Stimulated activated CD8-positive, alpha-beta memory T cell treated with anti-CD3 and anti-CD28 coated beads, Interleukin-15, amount 100 ng/mL, for 4 hours (primary cell): ENCODE results near the gene MCMBP.
"Not testable (repeated sequence)": the region's sequence is repeated elsewhere in the genome, so short reads cannot be mapped to it uniquely, and the experiment has no call there.

Experiments used
- DNase-seq, 2 donors: peaks; one replicate each; pipeline ENCODE4 v3.0.0-alpha.2; 2020; ENCODE audit warnings: low read depth in 2 of 2

Gene MCMBP

DNA sequence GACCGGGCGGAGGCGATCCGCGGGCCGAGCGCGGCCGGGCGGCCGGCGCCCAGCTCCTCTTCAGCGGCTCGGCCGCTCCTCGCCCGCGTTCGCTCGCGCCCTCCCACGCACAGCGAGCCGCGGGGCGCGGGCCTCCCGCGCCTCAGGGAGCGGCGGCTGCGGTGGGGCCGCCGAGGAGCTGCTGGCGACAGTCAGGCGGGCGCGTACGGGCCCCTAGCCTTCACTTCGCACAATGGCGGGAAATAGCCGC, at the start of gene MCMBP:
Gene MCMBP (minus strand): TSS at position 234 of the 250 bp plus-strand sequence. CDS start 259 bp downstream, outside the sequence.
- no peak for DNase-seq

- DNase-seq: no peak
Measured at GRCh38 chr10:119919826-119920225, 47.2 kb upstream of the MCMBP start.

- no peak for DNase-seq
Measured at GRCh38 chr10:119919271-119919670, 46.6 kb upstream of the MCMBP start.

GRCh38 chr10:119917777-119918176, 45.1 kb upstream of the MCMBP start:
- DNase-seq: no peak

- no peak for DNase-seq
Measured at GRCh38 chr10:119910689-119911088, 38.0 kb upstream of the MCMBP start.

GRCh38 chr10:119908166-119908565, 35.5 kb upstream of the MCMBP start:
- DNase-seq: no peak

- DNase-seq: not testable (repeated sequence)
Measured at GRCh38 chr10:119907695-119908094, 35.1 kb upstream of the MCMBP start.

GRCh38 chr10:119903946-119904666, 31.5 kb upstream of the MCMBP start:
- DNase-seq: no peak

DNA sequence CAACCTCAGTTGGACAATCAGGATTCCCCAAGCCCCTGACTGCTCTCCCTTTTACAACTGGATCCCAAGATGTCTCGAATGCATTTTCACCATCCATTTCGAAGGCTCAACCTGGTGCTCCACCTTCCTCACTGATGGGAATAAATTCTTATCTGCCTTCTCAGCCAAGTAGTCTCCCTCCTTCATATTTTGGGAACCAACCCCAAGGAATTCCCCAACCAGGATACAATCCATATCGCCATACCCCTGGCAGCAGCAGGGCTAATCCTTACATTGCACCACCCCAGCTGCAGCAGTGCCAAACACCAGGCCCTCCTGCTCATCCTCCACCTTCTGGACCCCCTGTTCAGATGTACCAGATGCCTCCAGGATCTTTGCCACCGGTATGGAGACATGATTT, 25.9 kb upstream of the MCMBP start:
- DNase-seq: no peak

- DNase-seq: no peak
Measured at GRCh38 chr10:119896937-119897770, 24.5 kb upstream of the MCMBP start.

- no peak for DNase-seq
Measured at GRCh38 chr10:119896061-119896655, 23.5 kb upstream of the MCMBP start.

- DNase-seq: no peak
Measured at GRCh38 chr10:119893845-119894427, 21.3 kb upstream of the MCMBP start.

DNA sequence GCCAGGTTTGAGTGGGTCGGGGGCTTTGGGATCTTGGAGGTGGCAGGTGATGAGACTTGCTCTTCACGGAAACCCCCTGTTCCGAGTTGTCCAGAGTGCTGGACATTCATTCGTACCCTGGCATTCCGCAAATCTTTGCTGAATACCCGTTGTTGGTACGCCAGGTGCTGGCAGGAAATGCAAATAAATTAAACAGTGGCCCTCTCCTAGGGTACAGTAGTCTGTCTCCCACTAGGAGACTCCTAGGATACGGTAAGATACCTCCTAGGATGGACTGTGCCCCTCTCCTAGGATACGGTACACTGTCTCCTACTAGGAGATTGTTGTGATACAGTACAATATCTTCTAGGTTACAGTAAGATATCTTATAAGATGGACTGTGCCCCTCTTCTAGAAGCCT, 20.4 kb upstream of the MCMBP start:
- DNase-seq: no peak

- DNase-seq: peak; percentile 78 to 85
Measured at GRCh38 chr10:119892188-119893065, 19.8 kb upstream of the MCMBP start, which contains the start of gene SEC23IP. Gene SEC23IP, plus strand, starts transcription at chr10:119892730. Its CDS starts 53 bp downstream, at chr10:119892783.

- DNase-seq: not testable (repeated sequence)
Measured at GRCh38 chr10:119891849-119892187, 19.2 kb upstream of the MCMBP start.

DNA sequence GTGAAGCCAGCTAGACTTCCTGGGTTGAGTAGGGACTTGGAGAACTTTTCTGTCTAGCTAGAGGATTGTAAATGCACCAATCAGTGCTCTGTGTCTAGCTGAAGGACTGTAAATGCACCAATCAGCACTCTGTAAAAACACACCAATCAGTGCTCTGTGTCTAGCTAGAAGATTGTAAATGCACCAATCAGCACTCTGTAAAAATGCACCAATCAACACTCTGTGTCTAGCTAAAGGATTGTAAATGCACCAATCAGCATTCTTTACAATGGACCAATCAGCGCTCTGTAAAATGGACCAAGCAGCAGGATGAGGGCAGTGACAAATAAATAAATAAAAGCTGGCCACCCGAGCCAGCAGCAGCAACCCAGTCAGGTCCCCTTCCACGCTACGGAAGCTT, 17.7 kb upstream of the MCMBP start:
- DNase-seq: not testable (repeated sequence)

GRCh38 chr10:119889201-119889600, 16.6 kb upstream of the MCMBP start:
- not testable (repeated sequence) for DNase-seq

GRCh38 chr10:119888715-119889114, 16.1 kb upstream of the MCMBP start:
- not testable (repeated sequence) for DNase-seq

- not testable (repeated sequence) for DNase-seq
Measured at GRCh38 chr10:119886070-119886469, 13.4 kb upstream of the MCMBP start.

- not testable (repeated sequence) for DNase-seq
Measured at GRCh38 chr10:119883901-119884611, 11.4 kb upstream of the MCMBP start.

- DNase-seq: no peak
Measured at GRCh38 chr10:119878524-119878923, 5.9 kb upstream of the MCMBP start.
